Endothelial cell of umbilical vein (primary cell): ENCODE data around the gene TAP2. TPM values are rescaled to one million over a fixed set of nuclear protein-coding genes. Genes with fewer than 3 reads are reported as not detected.

ENCODE experiments used
- BruUV-seq: library from RNA; stranded (reverse); fragments of 400-500 nt; replicated peaks from 2 replicates; lab custom pipeline; 2021; lab: Mats Ljungman, UMichigan
- CTCF ChIA-PET: fragments of 300-600, 350-600 bp; sonication (Branson Sonifier 250); formaldehyde crosslinking; loops from one replicate; lab custom pipeline; 2021; ENCODE audit warnings: antibody characterized with exemption, inconsistent platforms; lab: Charles Lee
- POLR2A ChIA-PET: fragments of 300-600, 350-600 bp; sonication (Branson Sonifier 250); formaldehyde crosslinking; loops from one replicate; lab custom pipeline; 2021; ENCODE audit warnings: antibody characterized with exemption, inconsistent platforms; lab: Charles Lee
- DNase-seq: peaks from one replicate; pipeline ENCODE4 v3.0.0-alpha.2; 2011; ENCODE audit warnings: low read depth, low spot score
- FAIRE-seq: peaks from 2 replicates; lab custom pipeline; 2011; peaks lifted over from hg19 to GRCh38; lab: Jason Lieb, UNC
- H2AFZ ChIP-seq: 2 replicates; pipeline ENCODE4 v1.6.0; 2012; ENCODE audit warnings: low read depth, low read length, control low read depth, inconsistent platforms
- H3K27ac ChIP-seq: 2 replicates; pipeline ENCODE4 v1.5.1; 2011; ENCODE audit warnings: low read depth, mild to moderate bottlenecking, control low read depth, low read length, moderate library complexity; ENCODE audit not compliant: insufficient read depth
- H3K27me3 ChIP-seq, 2 experiments: 2 replicates each; pipeline versions ENCODE4 v1.6.0 to v1.6.1; 2011; ENCODE audit warnings: low read length in 2 of 2, mixed read lengths in 1 of 2; ENCODE audit not compliant: control insufficient read depth in 2 of 2, insufficient read depth in 2 of 2
- H3K36me3 ChIP-seq, 2 experiments: 2 replicates in 1 of 2; 3 replicates in 1 of 2; pipeline ENCODE4 v1.5.1; 2011; ENCODE audit warnings: low read length in 2 of 2, mild to moderate bottlenecking in 1 of 2, moderate library complexity in 1 of 2; ENCODE audit not compliant: control insufficient read depth in 2 of 2, insufficient read depth in 2 of 2; ENCODE audit errors: extremely low read depth in 1 of 2
- H3K4me1 ChIP-seq: 3 replicates; pipeline ENCODE4 v1.5.1; 2011; ENCODE audit warnings: mild to moderate bottlenecking, low read length; ENCODE audit not compliant: control insufficient read depth, insufficient read depth; ENCODE audit errors: extremely low read depth
- H3K4me2 ChIP-seq: 2 replicates; pipeline ENCODE4 v1.6.1; 2011; ENCODE audit warnings: low read length, control low read depth, mixed read lengths; ENCODE audit not compliant: insufficient read depth
- H3K4me3 ChIP-seq, 3 experiments: fragments of 200-600 bp in 1 of 3; sonication (generic), shearing (Covaris generic) in 1 of 3; replicated peaks in 1 of 3; 2 replicates each; pipeline ENCODE4 v1.5.1; 2011 to 2016; ENCODE audit warnings: control low read depth in 3 of 3, low read length in 3 of 3, mild to moderate bottlenecking in 2 of 3, inconsistent platforms in 1 of 3, low read depth in 1 of 3, moderate library complexity in 1 of 3; ENCODE audit not compliant: insufficient read depth in 1 of 3
- H3K79me2 ChIP-seq: 2 replicates; pipeline ENCODE4 v1.6.0; 2012; ENCODE audit warnings: low read length, inconsistent platforms; ENCODE audit not compliant: control insufficient read depth, insufficient read depth
- H3K9ac ChIP-seq: replicated peaks from 2 replicates; pipeline ENCODE3; 2011; ENCODE audit warnings: low read length, control low read depth; ENCODE audit not compliant: insufficient read depth; ENCODE audit errors: extremely low read depth
- H3K9me1 ChIP-seq: replicated peaks from 3 replicates; pipeline ENCODE4 v1.6.0; 2011; ENCODE audit warnings: mild to moderate bottlenecking, low read length; ENCODE audit not compliant: control insufficient read depth, insufficient read depth; ENCODE audit errors: extremely low read depth
- H3K9me3 ChIP-seq: replicated peaks from 2 replicates; pipeline ENCODE4 v1.5.1; 2012; ENCODE audit warnings: low read length, inconsistent platforms; ENCODE audit not compliant: control insufficient read depth, insufficient read depth
- H4K20me1 ChIP-seq: replicated peaks from 2 replicates; pipeline ENCODE3; 2011; ENCODE audit warnings: mild to moderate bottlenecking, low read length; ENCODE audit not compliant: control insufficient read depth, insufficient read depth; ENCODE audit errors: extremely low read depth
- CTCF ChIP-seq, 2 donors: IDR thresholded peaks; 1 replicate in 1 of 2; 2 replicates in 1 of 2; pipeline ENCODE4 v1.5.1; 2011; ENCODE audit warnings: low read length in 2 of 2, mild to moderate bottlenecking in 2 of 2, moderate library complexity in 2 of 2, control low read depth in 1 of 2, inconsistent platforms in 1 of 2, low read depth in 1 of 2; ENCODE audit not compliant: insufficient read depth in 1 of 2; ENCODE audit errors: extremely low read depth in 1 of 2
- EZH2 ChIP-seq: IDR thresholded peaks from 2 replicates; pipeline ENCODE4 v1.6.1; 2012; ENCODE audit warnings: borderline replicate concordance, low read depth, mild to moderate bottlenecking, moderate library complexity, low read length, inconsistent platforms; ENCODE audit not compliant: severe bottlenecking
- FOS ChIP-seq: IDR thresholded peaks from 2 replicates; pipeline ENCODE4 v1.6.1; 2011; ENCODE audit warnings: mild to moderate bottlenecking, low read length, moderate library complexity, borderline replicate concordance; ENCODE audit not compliant: insufficient read depth
- GATA2 ChIP-seq: IDR thresholded peaks from 2 replicates; pipeline ENCODE4 v1.7.0; 2011; ENCODE audit warnings: low read depth, mild to moderate bottlenecking, moderate library complexity, mixed read lengths, low read length; ENCODE audit not compliant: insufficient read length, insufficient read depth
- JUN ChIP-seq: IDR thresholded peaks from 2 replicates; pipeline ENCODE4 v1.6.1; 2011; ENCODE audit warnings: borderline replicate concordance, low read depth; ENCODE audit not compliant: insufficient read length, insufficient read depth
- MAX ChIP-seq: IDR thresholded peaks from 2 replicates; pipeline ENCODE4 v1.6.1; 2011; ENCODE audit not compliant: insufficient read depth, insufficient read length
- MYC ChIP-seq: IDR thresholded peaks from one replicate; pipeline ENCODE4 v1.6.1; 2011; ENCODE audit warnings: mild to moderate bottlenecking, low read depth, low read length
- POLR2A ChIP-seq: IDR thresholded peaks from 2 replicates; pipeline ENCODE4 v1.6.1; 2012; ENCODE audit warnings: low read depth, mild to moderate bottlenecking, control low read depth, low read length
- POLR2AphosphoS5 ChIP-seq: IDR thresholded peaks from 2 replicates; pipeline ENCODE4 v1.6.1; 2012; ENCODE audit warnings: low read depth, mild to moderate bottlenecking, control low read depth, low read length, moderate library complexity; ENCODE audit not compliant: insufficient read depth
- dilution Hi-C: fragments of 300-500 bp; cut with MboI; formaldehyde crosslinking; loops from one replicate; pipeline ENCODE4 v1.15.0; 2019; ENCODE audit warnings: low sequenced_read_pairs; ENCODE audit not compliant: extremely low pct_ligation_motif_present
- intact Hi-C: fragments of 100-400 bp; cut with micrococcal nuclease; formaldehyde crosslinking; loops from one replicate; pipeline ENCODE4 v1.10.0; 2022
- polyA plus RNA-seq, 4 experiments: library from polyadenylated mRNA; depleted of rRNA in 3 of 4; stranded (reverse) in 3 of 4; unstranded in 1 of 4; fragments of >200 nt; gene quantifications; 2 replicates each; pipeline versions ENCODE4 v1.2.1 to v1.2.3, GENCODE V29; 2011 to 2012; ENCODE audit warnings: missing spikeins in 1 of 4
- total RNA-seq: library from RNA; stranded (reverse); gene quantifications from 2 replicates; pipeline ENCODE4 v1.2.3, GENCODE V29; 2021

The TAP2 gene
- total and polyA plus RNA-seq, 2 donors (not counting 3 experiments of a cell fraction or from before 2014, with no cell fraction given), result 18.4 to 57.8 TPM

GRCh38 chr6:32851025-32851424 lies 12.5 kb upstream of the TAP2 start:
- no peak for DNase-seq
- H2AFZ ChIP-seq, result no peak overlapping the region
- BruUV-seq, result no TSS peak
- dilution Hi-C loops (no loop called here), intact Hi-C loops (no loop called here)
- no peak for FAIRE-seq
- TF ChIP-seq MAX, result no peak
- no peak for TF ChIP-seq POLR2A
- TF ChIP-seq POLR2AphosphoS5, result no peak
- TF ChIP-seq CTCF (IDR thresholded peaks at IDR 0.05; ENCODE audit: extremely low read depth in 1 of 2, insufficient read depth in 1 of 2, low read depth in 1 of 2, low read length in 2 of 2), result no peak
- no peak for TF ChIP-seq GATA2
- no peak for TF ChIP-seq MYC
- TF ChIP-seq EZH2, result no peak
- no peak for TF ChIP-seq FOS
- TF ChIP-seq JUN, result no peak
- no peaks in the 10 kb centered on the region for H3K79me2 ChIP-seq
- no peak overlapping the region for H3K4me2 ChIP-seq
- H3K4me1 ChIP-seq, result peaks cover 13% of the 10 kb centered on the region
- no peak overlapping the region for H3K4me3 ChIP-seq
- no peaks in the 10 kb centered on the region for H3K9me3 ChIP-seq
- H3K27me3 ChIP-seq, result peaks cover 0 to 8% of the 10 kb centered on the region in 2 experiments
- H3K9me1 ChIP-seq, result no peaks in the 10 kb centered on the region
- CTCF ChIA-PET, result interaction anchor here (1.7 to 3.4 kb wide), 2 partner anchors 12 to 17 kb away, joined by 7 to 22 read pairs; partner anchors contain the start of gene TAP2
- H3K36me3 ChIP-seq, result no peaks in the 10 kb centered on the region
- POLR2A ChIA-PET, result no interaction called here
- H3K27ac ChIP-seq, result no peak overlapping the region
- no peaks in the 10 kb centered on the region for H4K20me1 ChIP-seq
- H3K9ac ChIP-seq, result no peak overlapping the region
